Hematopoietic multipotent progenitor cell treated with erythropoietin and hydrocortisone succinate and interleukin-3 and kit ligand, for 15 days (in vitro differentiated cells): ENCODE measurements around the gene MOB1A.
"Not testable (repeated sequence)": the region's sequence is repeated elsewhere in the genome, so short reads cannot be mapped to it uniquely, and the experiment has no call there.

Experiments used
- DNase-seq: peaks from one replicate; pipeline ENCODE4 v3.0.0-alpha.2; 2015; ENCODE audit warnings: low spot score

MOB1A gene

GRCh38 chr2:74198461-74199274 is 20.0 kb upstream of the MOB1A start, which contains the start of gene MTHFD2:
Gene MTHFD2, plus strand, starts transcription at chr2:74198615. Its CDS starts 27 bp downstream, at chr2:74198642.
- peak; percentile 91 for DNase-seq

GRCh38 chr2:74198023-74198460 is 19.4 kb upstream of the MOB1A start:
- DNase-seq, result no peak

GRCh38 chr2:74197049-74197448 is 18.4 kb upstream of the MOB1A start:
- DNase-seq, result no peak

GRCh38 chr2:74194799-74195198 is 16.1 kb upstream of the MOB1A start:
- DNase-seq, result no peak

GRCh38 chr2:74191596-74192380 is 13.1 kb upstream of the MOB1A start:
- no peak for DNase-seq

GRCh38 chr2:74188696-74189095 is 10.0 kb upstream of the MOB1A start:
- no peak for DNase-seq

GRCh38 chr2:74188018-74188601 is 9.4 kb upstream of the MOB1A start:
- DNase-seq, result no peak

GRCh38 chr2:74186706-74187105 is 8.0 kb upstream of the MOB1A start:
- not testable (repeated sequence) for DNase-seq

- DNase-seq, result peak; percentile 33
Measured at GRCh38 chr2:74186038-74186437, 7.4 kb upstream of the MOB1A start.

- DNase-seq, result no peak
Measured at GRCh38 chr2:74183878-74184277, 5.2 kb upstream of the MOB1A start.

- DNase-seq, result no peak
Measured at GRCh38 chr2:74181739-74182138, 3.1 kb upstream of the MOB1A start.

GRCh38 chr2:74179063-74179865 is 585 bp upstream of the MOB1A start:
- DNase-seq, result no peak

GRCh38 chr2:74177696-74178095 is 983 bp downstream of the MOB1A start:
- DNase-seq, result no peak

GRCh38 chr2:74174909-74175308 is 3.8 kb downstream of the MOB1A start:
- DNase-seq, result no peak

GRCh38 chr2:74168739-74169138 is 9.9 kb downstream of the MOB1A start:
- DNase-seq, result no peak

- no peak for DNase-seq
Measured at GRCh38 chr2:74164761-74165160, 13.9 kb downstream of the MOB1A start.

- no peak for DNase-seq
Measured at GRCh38 chr2:74162951-74163350, 15.7 kb downstream of the MOB1A start.

GRCh38 chr2:74155830-74156229 is 22.8 kb downstream of the MOB1A start:
- peak; percentile 14 for DNase-seq

GRCh38 chr2:74152954-74153353 is 25.7 kb downstream of the MOB1A start:
- no peak for DNase-seq

- DNase-seq, result no peak
Measured at GRCh38 chr2:74149570-74150319, 28.9 kb downstream of the MOB1A start.

- DNase-seq, result no peak
Measured at GRCh38 chr2:74149247-74149525, 29.5 kb downstream of the MOB1A start.
